Lower leg skin (tissue), 4 donors: ENCODE measurements around the gene SMAGP. TPM values are rescaled to one million over a fixed set of nuclear protein-coding genes. Genes with fewer than 3 reads are reported as not detected.
"Not testable (repeated sequence)": the region's sequence is repeated elsewhere in the genome, so short reads cannot be mapped to it uniquely, and the experiment has no call there.

Source experiments
- DNase-seq, 2 donors: peaks; one replicate each; pipeline ENCODE4 v3.0.0-alpha.2; 2019; ENCODE audit warnings: low spot score in 2 of 2
- H3K4me3 ChIP-seq: fragments of 200-600 bp; sonication (generic); 2 replicates; pipeline ENCODE4 v1.5.1; 2017; ENCODE audit warnings: mild to moderate bottlenecking, low read depth; ENCODE audit not compliant: poor library complexity, severe bottlenecking
- POLR2A ChIP-seq, 2 donors: fragments of 450-650 bp; IDR thresholded peaks; one replicate each; pipeline ENCODE4 v1.6.1; 2016 to 2017; ENCODE audit warnings: antibody characterized with exemption in 2 of 2, mild to moderate bottlenecking in 1 of 2, moderate library complexity in 1 of 2
- WGBS, 2 donors: methylation state at CpG; one replicate each; pipeline ENCODE4 v1.1.5; 2018; 5-methylcytosine and 5-hydroxymethylcytosine counted together
- intact Hi-C: fragments of 100-400 bp; cut with DNase I; formaldehyde crosslinking; loops from one replicate; pipeline ENCODE4 v1.15.0; 2023; ENCODE audit warnings: low total_unique reads
- total RNA-seq, 4 donors: library from RNA; depleted of rRNA; stranded (reverse); fragments of >200 nt; gene quantifications; one replicate each; pipeline ENCODE4 v1.1.0, GENCODE V29; 2016
- TF ChIP-seq, protein P1 (sequence below), 3 donors: fragments of 450-650 bp; IDR thresholded peaks; one replicate each; pipeline ENCODE4 v1.5.1; 2016; ENCODE audit warnings: antibody characterized with exemption in 3 of 3, mild to moderate bottlenecking in 3 of 3, moderate library complexity in 2 of 3

SMAGP gene, protein sequence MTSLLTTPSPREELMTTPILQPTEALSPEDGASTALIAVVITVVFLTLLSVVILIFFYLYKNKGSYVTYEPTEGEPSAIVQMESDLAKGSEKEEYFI
- 10 to 100 TPM; 30.0 to 57.2 (median 44.9) TPM for total RNA-seq

DNA sequence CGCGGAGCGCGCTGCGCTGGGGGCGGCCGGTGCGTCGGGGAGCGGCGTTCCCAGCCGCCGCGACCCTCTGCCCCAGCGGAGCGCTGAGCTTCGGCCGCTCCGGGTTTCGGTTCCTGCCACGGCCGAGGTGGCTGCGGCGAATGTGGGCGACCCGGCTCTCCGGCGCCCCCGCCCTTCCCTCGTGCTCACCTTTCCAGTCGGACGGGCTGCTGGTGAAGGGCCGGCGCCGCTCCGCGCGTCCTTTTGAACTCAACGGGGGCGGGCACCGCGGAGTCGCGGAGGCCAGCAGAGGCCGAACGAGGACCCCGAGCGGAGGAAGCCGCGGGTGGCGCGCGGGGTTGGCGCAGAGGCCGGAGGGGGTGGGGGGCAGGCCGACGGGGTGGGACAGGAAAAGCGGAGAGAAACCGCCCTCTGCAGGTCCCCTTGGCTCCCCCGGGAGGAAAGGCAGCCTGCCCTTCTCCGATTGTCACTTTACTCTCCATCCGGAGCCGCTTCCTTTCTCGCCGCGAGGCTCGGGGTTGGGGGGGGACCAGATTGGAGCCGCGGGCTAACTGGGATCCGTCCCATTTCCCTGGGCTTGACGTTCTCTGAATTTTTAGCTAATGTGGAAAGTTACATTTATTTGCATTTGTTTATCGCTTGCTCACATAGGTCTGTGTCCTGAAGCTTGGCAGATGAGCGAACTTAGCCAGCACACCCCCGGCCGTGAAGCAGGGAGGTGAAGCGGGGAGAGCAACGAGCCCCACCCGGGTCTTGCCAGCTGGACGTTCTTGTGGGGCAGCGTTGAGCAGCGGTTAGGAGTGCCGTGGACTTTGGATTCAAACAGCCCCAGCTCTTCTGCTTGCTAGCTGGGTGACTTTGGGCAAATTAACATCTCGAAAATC is at the start of gene SMAGP:
SMAGP (minus strand) TSS at position 349 of the 884 bp plus-strand sequence. CDS start 1,137 bp downstream, outside the sequence.
- peak; percentile 42 to 92 for DNase-seq
- intact Hi-C loops: no loop called here
- TF ChIP-seq, protein P1, sequence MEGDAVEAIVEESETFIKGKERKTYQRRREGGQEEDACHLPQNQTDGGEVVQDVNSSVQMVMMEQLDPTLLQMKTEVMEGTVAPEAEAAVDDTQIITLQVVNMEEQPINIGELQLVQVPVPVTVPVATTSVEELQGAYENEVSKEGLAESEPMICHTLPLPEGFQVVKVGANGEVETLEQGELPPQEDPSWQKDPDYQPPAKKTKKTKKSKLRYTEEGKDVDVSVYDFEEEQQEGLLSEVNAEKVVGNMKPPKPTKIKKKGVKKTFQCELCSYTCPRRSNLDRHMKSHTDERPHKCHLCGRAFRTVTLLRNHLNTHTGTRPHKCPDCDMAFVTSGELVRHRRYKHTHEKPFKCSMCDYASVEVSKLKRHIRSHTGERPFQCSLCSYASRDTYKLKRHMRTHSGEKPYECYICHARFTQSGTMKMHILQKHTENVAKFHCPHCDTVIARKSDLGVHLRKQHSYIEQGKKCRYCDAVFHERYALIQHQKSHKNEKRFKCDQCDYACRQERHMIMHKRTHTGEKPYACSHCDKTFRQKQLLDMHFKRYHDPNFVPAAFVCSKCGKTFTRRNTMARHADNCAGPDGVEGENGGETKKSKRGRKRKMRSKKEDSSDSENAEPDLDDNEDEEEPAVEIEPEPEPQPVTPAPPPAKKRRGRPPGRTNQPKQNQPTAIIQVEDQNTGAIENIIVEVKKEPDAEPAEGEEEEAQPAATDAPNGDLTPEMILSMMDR (IDR thresholded peaks at IDR 0.05): no peak
- no peak for TF ChIP-seq POLR2A (IDR thresholded peaks at IDR 0.05)
- peak within 1 kb of the TSS; percentile 80 for H3K4me3 ChIP-seq
- 1% methylated on average over 39 to 42 of the region's 83 CpGs for WGBS, 2 donors

DNA sequence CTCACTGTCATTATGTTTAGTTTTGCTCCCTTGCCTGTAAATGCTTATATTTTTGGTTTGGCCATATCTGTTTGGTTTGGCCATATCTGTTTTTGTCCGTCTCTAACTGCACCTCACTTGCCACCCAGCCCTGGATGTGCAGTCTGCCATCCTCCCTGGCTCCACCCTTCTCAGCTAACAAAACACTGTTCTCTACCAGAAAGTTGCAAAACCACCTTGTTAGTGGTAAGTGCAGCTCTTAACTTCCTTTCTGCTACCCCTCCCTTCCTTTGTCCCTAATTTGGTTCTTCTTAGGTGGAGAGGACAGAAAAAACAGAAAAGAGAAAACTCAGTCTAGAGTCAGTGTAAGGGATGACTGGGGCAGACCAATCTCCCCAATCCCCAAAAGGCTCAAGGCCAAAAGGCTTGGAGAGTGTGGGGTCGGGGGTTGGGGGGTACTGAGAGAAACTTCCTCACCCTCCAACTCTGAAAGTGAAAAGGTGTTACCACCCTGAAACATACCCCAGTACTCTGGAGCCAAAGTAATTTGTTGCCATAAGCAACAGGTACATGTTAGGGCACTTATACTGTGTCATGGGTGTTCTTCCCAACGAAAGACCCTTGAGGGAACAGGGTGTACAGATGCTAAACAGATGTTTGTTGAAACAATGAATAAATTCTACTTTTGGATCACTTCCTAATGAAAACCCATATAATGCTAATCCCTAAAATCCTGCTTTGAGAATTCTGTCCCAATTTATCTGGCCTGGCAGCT is 48.8 kb upstream of the SMAGP start:
- TF ChIP-seq, protein P1 (IDR thresholded peaks at IDR 0.05): no peak
- TF ChIP-seq POLR2A (IDR thresholded peaks at IDR 0.05): no peak
- no peak overlapping the region for H3K4me3 ChIP-seq
- intact Hi-C loops: no loop called here
- no peak for DNase-seq
- 57 to 58% methylated on average over 3 of the region's 3 CpGs for WGBS, 2 donors

DNA sequence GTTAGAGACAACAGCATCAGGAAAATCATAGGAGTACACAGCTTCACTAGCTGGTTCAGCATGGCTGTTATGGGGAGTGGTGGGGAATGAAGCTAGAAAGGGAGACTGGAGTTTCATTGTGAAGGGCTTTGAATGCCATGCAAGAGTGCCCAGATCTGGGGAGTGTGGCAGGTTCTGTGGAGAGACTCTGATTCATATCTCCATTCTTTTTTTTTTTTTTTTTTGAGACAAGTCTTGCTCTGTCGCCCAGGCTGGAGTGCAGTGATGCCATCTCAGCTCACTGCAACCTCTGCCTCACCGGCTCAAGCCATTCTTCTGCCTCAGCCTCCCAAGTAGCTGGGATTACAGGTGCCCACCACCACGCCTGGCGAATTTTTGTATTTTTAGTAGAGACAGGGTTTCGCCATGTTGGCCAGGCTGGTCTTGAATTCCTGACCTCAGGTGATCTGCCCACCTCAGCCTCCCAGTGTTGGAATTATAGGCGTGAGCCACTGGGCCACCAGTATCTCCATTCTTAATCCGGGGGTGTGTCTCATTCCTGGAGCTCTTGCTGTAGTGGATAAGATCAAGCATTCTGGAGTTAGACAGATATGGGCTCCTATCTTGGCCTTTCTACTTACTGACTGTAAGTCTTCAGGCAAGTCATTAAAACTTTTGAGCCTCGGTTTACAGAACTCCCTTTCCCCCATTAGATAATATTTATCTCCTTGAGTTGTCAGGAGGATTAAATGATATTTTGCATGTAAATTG is 48.0 kb upstream of the SMAGP start:
- H3K4me3 ChIP-seq, intact Hi-C loops, DNase-seq: not testable (repeated sequence)
- 83 to 86% methylated on average over 8 of the region's 8 CpGs for WGBS, 2 donors

DNA sequence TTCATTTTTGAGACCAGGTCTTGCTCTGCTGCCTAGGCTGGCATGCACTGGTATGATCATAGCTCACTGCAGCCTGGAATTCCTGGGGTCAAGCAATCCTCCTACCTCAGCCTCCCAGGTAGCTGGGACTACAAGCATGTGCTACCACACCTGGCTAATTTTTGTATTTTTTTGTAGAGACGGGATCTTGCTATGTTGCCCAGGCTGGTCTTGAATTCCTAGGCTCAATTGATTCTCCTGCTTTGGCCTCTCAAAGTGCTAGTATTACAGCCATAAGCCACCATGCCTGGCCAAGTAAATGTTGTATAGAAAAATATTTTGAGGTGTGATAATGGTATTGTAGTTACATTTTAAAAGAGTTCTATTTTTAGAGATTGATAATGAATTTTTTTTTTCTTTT is 41.2 kb upstream of the SMAGP start:
- 90 to 96% methylated on average over 1 of the region's 1 CpG for WGBS, 2 donors
- intact Hi-C loops: no loop called here
- no peak for TF ChIP-seq POLR2A (IDR thresholded peaks at IDR 0.05)
- TF ChIP-seq, protein P1 (IDR thresholded peaks at IDR 0.05): no peak

DNA sequence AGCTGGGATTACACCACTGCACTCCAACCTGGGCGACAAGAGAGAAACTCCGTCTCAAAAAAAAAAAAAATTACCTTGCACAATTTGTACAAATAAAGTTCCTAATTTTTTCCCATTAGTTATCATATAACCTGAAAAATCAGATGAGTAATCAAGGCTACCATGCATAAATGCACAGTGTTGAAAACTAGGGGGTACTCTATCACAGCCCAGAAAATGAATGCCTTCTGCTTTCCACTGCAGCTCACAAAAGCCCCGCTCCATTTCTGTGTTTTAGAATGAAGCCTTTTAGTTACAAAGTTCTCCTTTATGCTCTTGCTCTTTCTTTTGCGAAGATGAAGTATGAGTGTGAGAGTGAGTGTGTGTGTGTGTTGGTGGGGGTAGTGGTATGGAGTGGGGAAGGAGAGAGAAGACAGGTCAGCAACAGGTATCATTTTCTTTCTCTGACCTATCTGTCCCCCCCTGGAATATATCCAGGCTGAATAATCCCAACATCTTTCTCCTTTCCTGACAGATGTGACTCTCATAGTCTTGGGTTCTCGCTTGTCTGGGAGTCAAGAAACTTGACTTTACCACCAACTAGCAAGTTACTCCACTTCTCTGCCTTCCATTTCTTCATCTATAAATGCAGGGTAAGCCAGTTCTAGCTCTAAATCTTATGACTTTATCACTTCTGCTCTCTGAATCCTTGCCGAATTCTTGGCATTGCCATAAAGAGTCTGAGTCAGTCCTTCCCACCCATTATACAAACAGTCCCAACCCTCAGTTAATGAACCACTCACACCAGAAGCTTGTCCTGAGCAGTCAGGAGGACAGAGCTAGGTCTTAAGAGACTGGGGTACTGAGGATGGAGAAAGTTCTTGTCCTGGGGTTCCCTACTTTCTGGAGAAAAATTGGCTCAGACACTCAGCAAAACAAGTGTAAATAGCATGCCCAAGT is 37.7 kb upstream of the SMAGP start:
- H3K4me3 ChIP-seq: no peak overlapping the region
- no peak for DNase-seq
- 71 to 78% methylated on average over 6 of the region's 6 CpGs for WGBS, 2 donors
- TF ChIP-seq POLR2A (IDR thresholded peaks at IDR 0.05): no peak
- TF ChIP-seq, protein P1 (IDR thresholded peaks at IDR 0.05): no peak
- intact Hi-C loops: no loop called here

More for the DNA sequence above, 41.2 kb upstream of the SMAGP start:
- DNase-seq: no peak
- no peak overlapping the region for H3K4me3 ChIP-seq
